Astrocyte of the hippocampus (primary cell): ENCODE measurements around the gene PKP4.

Experiments
- DNase-seq: peaks from one replicate; pipeline ENCODE4 v3.0.0; 2011; ENCODE audit warnings: low read depth, low spot score

PKP4 gene

DNA sequence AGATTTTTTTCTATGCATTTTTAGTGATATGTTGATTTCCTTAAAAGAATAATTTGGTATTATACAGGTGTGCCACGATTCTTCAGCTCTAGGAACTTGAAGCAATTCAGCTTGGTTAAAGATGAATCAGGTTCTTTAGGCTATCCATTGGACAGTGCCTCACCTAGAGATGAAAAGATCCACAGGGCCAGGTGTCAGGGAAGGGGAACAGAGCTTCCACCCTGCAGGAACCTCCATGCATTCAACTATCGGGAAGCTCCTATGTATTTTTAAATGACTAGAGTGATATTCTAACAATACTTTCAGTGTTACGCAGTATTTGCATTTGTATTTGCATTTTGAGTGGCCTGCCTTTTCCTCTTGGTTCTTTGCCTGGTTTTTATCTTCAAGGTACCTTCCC, 40.2 kb downstream of the PKP4 start:
- DNase-seq: no peak

DNA sequence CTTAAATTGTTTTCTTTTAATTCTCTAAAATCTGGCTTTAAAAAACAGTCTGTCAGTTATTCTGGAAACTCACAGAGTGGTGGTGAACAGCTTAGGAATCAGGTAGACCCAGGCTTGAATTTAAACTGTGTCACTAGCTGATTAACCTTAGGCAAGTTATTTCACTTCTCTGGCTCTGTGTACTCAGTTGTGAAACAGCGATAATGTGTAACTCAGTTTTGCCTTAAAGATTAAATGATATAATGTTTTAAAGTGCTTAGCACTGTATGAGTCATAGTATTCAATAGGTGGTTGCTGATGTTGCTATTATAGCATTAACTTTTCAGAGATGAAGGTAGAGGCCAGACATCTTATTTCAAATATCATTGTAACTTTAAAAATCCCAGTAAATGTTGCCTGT, 40.7 kb downstream of the PKP4 start:
- no peak for DNase-seq

DNA sequence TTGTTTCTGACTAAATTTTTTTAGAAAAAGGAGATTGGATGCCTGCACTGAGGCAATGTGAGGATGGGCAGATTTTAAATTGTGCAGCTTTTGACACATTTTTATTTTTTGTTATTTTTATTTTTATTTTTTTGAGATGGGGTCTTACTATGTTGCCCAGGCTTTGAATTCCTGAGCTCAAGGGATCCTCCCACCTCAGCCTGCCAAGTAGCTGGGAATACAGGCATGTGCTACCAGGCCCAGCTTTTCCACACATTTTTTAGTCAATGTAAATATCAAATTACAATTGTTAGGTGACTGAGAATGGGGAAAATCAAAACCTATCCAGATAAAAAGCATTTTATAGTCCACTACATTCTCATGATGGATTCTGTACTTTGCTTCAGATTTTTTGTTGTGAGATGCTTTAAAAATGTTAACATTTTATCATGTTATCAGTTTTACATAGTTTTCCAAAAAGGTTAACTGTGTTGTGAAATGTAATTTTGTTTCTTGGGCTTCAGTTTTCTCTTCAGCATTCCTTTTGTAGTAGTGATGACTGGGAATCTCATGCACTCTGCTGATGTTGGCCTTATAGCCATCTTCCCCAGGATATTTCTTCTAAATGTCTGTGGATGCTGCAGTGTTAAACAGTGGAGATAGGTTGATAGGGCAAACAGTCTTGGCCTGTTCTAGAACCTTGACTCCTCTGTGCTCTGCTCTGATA, 41.4 kb downstream of the PKP4 start:
- DNase-seq: no peak

DNA sequence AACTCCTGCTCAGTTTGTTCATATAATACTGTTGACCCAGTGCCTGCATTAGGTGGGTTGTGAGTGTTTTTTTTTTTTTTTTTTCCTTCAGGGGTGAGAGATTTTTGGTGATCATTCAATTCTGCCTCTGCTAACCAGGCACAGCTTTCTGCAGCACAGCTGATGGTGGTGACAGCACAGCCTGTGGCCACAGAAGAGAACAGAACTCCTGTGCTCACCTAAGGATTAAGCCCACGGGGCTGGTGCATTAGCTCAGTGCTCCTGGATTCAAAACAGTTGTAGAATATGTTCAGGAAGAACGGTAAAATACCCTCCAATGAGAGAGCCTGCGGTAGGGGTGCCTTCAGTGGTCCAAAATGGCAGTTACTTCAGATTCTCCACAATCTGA, 42.0 kb downstream of the PKP4 start:
- no peak for DNase-seq

DNA sequence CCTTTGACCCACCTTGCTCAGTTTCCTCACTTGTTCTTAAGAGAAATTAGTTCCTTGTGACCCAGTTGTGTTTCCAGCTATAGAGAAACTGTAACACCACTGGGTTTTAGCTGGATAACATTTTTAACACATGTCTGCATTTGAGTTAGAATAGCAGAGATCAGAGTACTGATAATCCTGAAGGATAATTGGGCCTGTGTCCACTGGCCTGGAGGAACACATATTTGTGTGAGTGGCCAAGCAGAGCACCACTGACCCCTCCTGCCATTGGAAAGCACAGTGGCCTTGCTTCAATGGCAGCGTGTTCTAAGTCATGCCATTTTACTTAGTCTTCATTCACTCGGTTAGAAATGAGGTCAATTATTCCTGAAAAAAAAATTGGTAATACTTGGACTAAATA, 42.6 kb downstream of the PKP4 start:
- no peak for DNase-seq

DNA sequence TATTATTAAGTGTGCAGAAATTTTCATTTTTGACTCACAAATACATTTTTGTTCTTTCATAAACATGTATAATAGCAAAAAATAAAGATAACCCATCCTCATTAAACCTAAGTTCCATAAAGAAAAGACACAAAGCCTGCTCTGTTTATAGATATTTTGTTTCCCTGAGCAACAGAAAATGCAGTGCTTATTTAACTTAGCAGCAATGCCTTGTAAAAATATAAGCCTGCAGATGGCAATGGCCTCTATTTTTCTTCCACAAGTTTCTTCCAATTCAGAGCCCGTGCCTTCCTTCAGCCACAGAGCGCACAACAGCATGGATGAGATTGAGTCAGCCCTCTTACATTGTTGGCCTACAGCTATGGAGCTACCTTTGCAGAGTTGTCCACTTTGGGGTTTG, 43.6 kb downstream of the PKP4 start:
- no peak for DNase-seq

DNA sequence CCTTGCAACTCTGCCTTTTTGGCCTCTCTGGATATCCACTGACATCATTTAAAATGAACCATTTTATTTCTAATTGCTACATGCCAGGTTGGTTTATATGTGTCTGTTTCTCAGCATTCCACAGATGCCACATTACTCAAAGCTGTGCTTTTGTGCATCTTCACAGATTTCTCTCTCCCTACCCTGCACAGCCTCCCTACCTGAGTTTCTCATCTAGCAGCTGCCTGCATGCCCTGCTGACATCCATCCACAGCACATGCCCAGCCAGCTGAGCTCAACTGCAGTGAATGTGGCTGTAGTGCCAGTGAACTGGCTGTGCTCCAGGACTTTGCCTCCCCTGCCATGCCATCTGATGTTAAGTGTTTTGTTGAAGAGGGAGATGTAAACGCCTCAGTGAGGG, 44.5 kb downstream of the PKP4 start:
- DNase-seq: peak; percentile 15

DNA sequence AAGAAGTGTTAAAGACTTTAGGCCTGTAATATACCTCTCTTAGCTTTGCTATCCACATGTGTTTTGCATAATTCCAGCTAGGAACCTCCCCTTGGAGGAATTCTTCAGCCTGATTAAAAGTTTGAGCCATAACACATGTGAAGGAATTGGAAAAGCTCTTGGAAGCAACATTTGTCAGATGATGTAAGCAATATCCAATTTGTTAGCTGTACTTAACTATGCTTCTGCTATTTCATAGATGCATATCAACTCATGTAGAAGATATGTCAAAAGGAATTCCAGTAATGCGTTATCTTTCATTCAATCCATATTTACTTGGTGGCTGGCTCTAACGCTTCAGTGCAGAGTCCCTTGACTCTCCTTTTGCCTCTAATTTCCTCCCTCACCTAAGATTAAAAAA, 46.2 kb downstream of the PKP4 start:
- peak; percentile 51 for DNase-seq

DNA sequence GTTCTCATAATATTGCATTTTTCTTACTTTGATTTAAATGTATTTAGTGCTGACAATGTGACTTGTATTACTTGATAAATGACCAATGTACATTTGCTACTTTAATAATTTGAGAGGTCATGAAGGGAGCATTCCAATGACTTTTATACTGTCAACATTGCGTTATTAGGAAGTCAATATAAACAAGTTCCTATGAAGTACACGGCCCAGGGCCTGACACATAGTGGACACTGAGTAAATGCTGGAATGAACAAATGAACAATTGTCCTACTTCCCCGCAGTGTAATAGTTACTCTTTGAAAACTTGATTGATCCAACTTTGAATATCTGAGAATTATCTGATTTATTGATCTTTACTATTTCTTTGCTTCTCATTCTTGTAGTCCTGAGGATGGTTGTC, 47.3 kb downstream of the PKP4 start:
- DNase-seq: no peak

DNA sequence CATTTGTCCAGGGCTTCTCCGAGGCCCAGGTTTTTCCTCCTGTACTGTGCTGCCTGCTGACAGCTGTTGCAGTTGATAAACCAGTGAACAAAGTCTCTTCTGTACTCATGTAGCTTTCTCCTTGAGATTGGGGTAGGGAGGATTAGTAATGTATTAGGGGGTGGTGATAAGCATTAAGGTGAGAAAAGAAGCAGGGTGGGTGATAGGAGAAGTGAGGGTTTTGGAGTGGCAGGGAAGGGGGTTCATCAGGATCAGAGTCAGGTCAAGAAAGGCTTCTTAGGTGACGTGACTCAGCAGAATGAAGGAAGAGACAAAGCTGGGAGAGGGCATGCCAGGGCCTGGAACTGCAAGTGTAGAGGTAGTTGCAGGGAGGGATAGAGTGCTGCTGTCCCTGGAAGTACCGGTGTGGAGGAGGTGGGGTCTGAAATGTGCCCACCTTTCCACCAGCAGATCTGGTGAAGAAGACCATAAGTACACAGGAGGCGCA, 48.7 kb downstream of the PKP4 start:
- DNase-seq: no peak

DNA sequence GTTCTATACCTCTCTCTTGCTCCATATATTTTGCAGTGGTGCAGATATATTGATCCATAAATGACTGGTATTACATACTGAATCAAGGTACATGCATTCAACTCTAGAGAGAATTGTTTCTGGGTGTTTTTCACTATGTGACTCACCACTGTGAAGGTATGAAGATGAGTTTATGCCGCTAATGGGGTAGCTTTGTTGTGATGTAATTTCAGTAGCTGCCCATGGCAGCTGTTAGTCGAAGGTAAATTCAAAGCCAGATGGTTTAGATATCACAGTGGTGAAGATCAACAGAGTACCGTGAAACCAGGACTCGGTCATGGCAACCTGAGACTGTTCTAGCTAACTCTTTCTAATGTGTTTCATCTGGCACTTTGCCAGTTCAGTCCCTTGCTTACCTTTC, 50.4 kb downstream of the PKP4 start:
- no peak for DNase-seq

DNA sequence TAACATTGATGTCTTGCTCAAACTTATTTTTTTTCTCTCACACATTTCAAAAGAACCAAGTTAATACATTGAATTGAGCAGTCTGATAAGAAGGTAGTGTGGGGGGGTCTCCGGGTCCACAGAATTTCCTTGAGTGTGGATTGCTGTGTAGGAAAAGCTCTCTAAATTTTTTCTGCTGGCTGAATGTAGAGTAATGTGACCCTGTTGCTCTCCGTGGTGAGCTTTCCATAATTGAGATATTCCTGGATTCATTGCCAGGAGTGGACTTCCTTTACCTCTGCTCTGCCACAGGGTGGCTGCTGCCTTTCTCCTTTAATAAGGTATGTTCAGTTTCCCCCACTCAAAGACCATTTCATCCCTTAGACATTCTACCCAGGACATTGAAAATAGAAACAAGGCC, 50.9 kb downstream of the PKP4 start:
- DNase-seq: peak; percentile 29

DNA sequence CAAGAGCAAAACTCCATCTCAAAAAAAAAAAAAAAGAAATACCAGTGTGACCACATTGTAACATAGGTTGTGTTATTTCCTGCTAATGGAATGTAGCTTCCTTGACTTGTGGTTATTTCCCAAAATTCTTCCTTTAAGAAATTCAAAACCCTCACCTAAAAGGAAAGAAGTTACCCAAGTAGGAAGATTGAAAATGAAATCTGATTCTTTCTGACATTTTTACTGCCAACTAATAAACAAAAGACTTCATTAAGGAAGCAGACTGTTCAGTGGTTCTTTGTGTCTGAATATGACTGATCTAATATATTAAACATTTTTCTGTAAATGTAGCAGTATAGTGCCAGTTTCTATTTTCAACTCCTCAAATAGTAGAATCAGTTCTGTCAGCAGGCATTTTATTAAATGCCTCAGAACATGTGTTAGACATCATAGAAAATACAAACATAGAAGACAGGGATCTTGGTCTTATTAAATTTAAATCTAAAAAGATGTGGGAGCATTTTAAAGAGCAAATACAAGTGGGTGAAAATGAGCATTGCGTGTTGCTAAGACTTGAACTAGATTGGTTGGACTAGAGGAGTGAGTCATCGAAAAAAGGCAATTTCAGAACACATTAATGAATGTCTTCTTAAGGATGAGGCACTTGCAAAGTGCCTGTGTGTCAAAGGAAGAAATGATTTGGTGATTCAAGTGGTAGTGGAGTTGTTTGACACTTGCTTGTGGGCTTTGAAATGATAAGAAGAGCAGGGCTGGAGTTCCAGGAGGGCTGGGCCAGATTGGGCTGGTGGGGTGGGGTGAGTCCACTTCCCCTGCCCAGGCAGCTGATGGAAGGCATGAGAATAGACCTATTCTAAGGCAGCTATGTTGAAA, 53.4 kb downstream of the PKP4 start:
- peak; percentile 17 for DNase-seq

DNA sequence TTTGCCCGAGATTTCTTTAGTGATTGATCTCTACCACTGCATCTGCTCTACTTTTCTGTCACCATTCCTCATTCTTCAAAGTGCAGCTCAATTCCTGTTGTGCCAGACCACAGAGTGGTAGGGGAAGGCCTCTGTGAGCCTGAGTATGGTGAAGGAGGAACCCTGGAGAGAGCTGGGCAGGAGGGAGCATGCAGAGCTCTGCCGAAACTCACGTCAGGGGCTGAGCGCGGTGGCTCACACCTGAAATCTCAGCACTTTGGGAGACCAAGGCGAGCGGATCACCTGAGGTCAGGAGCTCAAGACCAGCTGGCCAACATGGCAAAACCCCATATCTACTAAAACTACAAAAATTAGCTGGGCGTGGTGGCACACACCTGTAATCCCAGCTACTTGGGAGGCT, 54.1 kb downstream of the PKP4 start:
- no peak for DNase-seq

DNA sequence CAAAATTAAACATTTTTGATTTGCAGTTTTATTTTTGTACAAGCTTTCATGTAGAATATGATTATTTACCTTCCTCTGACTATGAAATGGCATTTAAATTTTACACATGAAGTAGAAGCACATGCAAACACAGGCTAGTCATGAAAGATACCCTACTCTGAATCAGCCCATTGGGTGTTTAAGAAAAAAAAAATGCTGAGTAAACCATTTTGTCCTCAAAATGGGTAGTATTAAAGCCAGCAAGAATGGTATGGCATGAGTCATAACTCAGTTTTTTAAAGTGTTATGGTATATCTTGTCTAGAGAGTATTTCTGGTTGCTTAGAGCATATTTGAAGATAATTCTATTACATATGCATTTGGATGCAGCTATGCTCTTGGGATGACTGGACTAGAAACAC, 55.0 kb downstream of the PKP4 start:
- DNase-seq: no peak

DNA sequence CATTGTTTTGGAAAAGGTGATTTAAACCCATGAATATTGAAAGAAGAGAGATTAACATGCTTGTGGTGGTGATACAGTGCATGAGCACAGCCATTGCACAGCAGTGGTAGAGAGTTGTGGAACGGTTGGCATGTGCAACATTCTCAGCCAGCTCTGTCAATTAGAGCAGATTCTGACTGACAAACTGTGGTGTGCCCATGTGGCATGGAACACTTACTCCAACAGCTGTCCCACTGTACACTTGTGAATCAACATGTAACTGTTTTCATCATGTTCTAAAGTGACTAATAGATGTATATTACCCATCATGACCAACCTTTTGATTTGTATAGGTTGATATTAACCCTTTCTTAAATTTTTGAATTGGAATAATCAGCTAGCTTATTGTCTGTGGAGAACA, 55.6 kb downstream of the PKP4 start:
- no peak for DNase-seq

DNA sequence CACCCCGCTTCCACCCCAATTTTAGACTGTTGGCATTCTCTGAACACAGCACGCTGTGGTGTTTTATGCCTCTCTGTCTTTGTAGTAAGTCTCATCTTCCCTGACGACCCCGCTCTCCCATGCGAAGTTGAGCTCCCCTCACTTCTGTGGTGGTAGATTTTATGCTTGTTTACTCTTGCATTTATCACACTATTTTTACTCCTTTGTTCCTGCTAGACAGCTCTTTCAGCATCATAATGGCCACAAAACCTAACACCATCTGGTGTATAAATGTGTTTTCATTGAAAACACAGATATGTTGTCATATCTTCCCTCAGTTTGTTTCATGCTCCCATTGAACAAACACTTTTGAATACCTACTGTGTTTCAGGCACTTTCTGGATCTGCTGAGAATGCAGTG, 57.1 kb downstream of the PKP4 start:
- DNase-seq: no peak

DNA sequence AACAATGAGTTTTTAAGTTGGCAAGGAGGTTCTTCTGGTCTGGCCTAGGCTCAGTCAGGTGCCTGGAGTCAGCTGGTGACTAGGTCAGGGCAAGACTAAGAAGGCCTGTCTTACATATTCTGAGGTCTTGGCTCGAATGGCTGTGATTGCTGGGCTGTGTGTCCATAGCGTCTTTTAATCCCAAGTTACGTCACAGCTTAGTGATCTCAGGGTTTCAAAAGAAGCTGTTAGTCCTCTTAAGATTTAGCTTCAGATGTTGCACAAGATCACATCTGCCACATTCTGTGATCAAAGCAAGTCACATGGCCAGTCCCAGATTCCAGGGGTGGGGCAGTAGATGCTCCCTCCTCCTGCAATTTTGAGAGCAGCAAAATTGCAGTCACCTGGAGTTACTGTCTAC, 61.3 kb downstream of the PKP4 start:
- DNase-seq: no peak

DNA sequence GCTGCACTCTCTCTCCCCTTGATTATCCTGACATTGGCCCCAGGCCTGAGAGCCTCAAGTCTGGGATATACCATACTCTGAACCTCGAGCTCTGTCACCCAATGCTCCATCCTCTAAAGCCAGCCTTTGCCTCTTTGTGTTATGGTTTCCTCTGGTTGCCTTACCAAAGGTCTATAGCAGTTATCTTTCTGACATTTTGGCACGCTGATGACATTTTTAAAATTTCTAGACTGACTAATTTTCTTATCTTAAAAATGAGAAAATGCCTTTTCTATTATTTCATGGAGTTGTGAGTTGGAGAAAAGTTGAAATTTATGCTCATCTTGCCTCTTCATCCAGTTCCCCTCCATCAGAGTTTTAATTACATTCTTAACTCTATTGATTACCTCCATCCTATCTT, 62.7 kb downstream of the PKP4 start:
- no peak for DNase-seq

DNA sequence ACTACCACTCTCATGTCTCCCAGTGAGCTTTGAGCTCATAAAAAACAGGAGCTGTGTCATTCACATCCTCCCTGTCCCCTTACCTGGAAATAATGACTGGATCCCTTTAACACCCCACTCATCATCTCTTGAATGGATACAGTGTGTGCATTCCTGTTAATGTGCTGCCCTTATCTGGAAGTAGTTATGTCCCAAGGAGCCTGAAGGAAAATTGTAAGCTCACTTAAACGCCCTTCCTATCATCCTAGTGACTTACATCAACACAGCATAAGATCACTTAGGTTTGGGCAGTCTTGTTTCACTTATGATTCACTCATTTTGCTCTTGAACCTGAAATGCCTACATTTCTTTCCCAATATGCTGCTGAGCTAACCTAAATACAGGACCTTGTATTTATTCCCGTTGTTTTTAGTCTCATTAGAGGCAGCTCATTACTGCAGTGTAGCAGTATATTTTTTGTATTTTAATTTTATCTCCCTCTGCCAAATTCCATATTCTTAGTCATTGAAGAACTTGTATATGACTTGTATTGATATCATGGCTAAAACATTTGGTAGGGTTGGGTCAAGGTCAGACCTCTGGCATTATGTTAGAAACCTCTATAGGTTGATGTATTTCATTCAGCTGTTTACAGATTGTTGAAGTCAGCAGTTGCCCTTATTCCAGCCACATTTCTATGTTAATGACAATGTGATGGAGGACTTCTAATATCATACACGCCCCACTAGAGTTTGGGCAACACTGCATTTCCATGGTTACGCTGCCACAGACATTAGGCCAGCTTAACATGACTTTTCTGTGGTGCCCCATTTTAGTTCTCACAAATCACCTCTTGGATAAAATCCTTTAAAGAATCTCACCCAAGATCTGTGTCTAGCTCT, 72.9 kb downstream of the PKP4 start:
- no peak for DNase-seq

DNA sequence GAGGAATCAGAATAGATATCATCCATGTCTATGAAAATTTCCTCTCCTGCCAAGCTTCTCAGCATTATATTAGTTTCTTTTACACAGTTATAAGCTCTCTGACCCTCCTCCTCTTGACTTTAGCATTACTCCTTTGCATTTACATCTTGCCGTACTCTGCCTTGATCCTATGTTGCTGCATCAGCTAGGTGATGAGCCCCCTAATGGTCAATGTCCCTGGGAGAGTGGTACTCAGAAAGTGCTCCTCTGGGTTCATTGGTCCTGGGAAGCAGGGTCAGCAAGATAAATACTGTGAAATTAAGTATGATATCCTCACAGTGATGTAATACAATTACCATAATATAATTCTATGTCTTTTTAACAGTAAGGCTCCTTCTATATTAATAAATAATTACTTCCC, 74.1 kb downstream of the PKP4 start:
- DNase-seq: no peak

DNA sequence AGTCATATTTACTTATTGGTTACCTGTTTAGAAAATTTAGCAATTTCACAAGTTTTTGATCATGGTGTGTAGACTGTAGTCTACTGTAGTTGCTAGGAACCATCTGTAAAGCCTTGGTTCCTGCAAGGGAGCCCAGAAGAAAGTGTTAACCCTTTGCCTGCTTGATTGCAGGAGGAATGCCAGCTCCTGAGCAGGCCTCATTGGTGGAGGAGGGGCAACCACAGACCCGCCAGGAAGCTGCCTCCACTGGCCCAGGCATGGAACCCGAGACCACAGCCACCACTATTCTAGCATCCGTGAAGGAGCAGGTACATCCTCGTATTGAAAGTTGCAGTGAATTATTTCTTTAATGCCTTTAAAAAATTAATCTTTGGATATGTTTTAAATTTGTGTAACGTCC, 76.3 kb downstream of the PKP4 start:
- no peak for DNase-seq
